ENCODE data around the gene TENT5D.
"Not testable (repeated sequence)": the region's sequence is repeated elsewhere in the genome, so short reads cannot be mapped to it uniquely, and the experiment has no call there.

Gene TENT5D

GRCh38 chrX:80420147-80420546 lies at the start of gene TENT5D:
TENT5D (plus strand) TSS chrX:80420447; CDS start chrX:80442540, 22,093 bp downstream.
- Mint-ChIP-seq H3K36me3 (ENCODE audit: low read depth) (no peaks in the 10 kb centered on the region), H3K9me3 (no peaks in the 10 kb centered on the region), H3K4me1 (ENCODE audit: low read depth) (no peaks in the 10 kb centered on the region), H3K27ac (no peak within 1 kb of the TSS), H3K4me3 (no peak within 1 kb of the TSS), H3K27me3 (no peaks in the 10 kb centered on the region)

DNA sequence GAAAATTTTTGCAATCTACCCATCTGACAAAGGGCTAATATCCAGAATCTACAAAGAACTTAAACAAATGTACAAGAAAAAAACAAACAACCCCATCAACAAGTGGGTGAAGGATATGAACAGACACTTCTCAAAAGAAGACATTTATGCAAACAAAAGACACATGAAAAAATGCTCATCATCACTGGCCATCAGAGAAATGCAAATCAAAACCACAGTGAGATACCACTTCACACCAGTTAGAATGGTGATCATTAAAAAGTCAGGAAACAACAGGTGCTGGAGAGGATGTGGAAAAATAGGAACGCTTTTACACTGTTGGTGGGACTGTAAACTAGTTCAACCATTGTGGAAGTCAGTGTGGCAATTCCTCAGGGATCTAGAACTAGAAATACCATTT lies 34.6 kb upstream of the TENT5D start:
- H3K9me3 Mint-ChIP-seq; H3K4me1 Mint-ChIP-seq (ENCODE audit: low read depth); H3K36me3 Mint-ChIP-seq (ENCODE audit: low read depth); H3K4me3 Mint-ChIP-seq; H3K27me3 Mint-ChIP-seq; H3K27ac Mint-ChIP-seq: not testable (repeated sequence)

DNA sequence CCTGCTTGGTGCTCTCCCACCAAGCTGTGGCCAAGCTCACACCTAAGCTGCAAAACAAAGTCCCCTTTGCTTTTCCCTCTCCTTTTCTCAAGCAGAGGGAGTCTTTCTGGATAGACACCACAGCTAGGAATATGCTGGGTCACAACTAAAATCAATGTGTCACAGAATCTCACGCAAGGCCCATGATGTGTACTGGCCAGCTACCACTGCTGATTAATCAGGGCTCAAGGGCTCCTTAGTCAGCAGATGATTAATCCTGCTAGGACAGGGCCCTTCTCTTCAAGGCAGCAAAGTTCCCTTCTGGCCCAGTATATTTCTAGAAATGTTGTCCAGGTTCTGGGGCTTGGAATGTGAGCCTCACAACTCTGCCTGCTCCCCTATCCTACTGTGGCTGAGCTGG lies 32.0 kb upstream of the TENT5D start:
- Mint-ChIP-seq H3K27me3 (no peaks in the 10 kb centered on the region), H3K4me1 (ENCODE audit: low read depth) (no peaks in the 10 kb centered on the region), H3K27ac (no peak overlapping the region), H3K9me3 (no peaks in the 10 kb centered on the region), H3K36me3 (ENCODE audit: low read depth) (no peaks in the 10 kb centered on the region), H3K4me3 (no peak overlapping the region)

DNA sequence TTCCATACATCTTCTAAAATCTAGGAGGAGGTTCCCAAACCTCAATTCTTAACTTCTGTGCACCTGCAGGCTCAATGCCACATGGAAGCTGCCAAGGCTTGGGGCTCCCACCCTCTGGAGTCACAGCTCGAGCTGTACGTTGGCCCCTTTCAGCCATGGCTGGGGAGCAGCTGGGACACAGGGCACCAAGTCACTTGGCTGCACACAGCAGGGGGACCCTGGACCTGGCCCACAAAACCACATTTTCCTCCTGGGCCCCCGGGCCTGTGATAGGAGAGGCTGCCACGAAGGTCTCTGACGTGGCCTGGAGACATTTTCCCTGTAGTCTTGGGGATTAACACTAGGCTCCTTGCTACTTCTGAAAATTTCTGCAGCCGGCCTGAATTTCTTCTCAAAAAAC lies 8.2 kb upstream of the TENT5D start:
- H3K27me3 Mint-ChIP-seq: no peaks in the 10 kb centered on the region
- H3K27ac Mint-ChIP-seq: no peak overlapping the region
- no peak overlapping the region for H3K4me3 Mint-ChIP-seq
- H3K9me3 Mint-ChIP-seq: no peaks in the 10 kb centered on the region
- H3K36me3 Mint-ChIP-seq (ENCODE audit: low read depth): no peaks in the 10 kb centered on the region
- no peaks in the 10 kb centered on the region for H3K4me1 Mint-ChIP-seq (ENCODE audit: low read depth)

- H3K4me1 Mint-ChIP-seq (ENCODE audit: low read depth): no peaks in the 10 kb centered on the region
- H3K4me3 Mint-ChIP-seq: no peak overlapping the region
- H3K9me3 Mint-ChIP-seq: no peaks in the 10 kb centered on the region
- no peaks in the 10 kb centered on the region for H3K36me3 Mint-ChIP-seq (ENCODE audit: low read depth)
- no peak overlapping the region for H3K27ac Mint-ChIP-seq
- H3K27me3 Mint-ChIP-seq: no peaks in the 10 kb centered on the region
Measured at GRCh38 chrX:80423000-80423399, 2.8 kb downstream of the TENT5D start.

DNA sequence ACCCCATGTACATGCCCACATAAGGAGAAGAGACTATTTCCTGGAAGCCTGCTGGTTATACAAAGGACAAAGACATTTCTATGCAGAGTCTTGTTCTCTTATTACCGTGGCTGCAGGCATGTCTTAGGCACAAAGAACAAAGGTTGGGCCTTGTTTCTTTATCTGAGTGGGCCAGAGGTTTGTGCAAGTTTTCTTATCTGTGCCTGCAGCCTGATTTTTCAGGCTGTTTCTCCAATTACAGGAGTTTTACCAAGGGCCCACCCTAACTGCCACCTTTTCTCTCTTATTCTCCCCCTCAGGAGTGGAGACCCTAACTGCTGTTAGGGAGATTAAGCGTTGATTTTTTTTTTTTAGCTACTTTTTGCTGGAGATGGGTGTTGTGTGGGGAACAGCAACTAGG lies 3.5 kb downstream of the TENT5D start:
- H3K27me3 Mint-ChIP-seq: no peaks in the 10 kb centered on the region
- no peaks in the 10 kb centered on the region for H3K4me1 Mint-ChIP-seq (ENCODE audit: low read depth)
- no peak overlapping the region for H3K27ac Mint-ChIP-seq
- H3K36me3 Mint-ChIP-seq (ENCODE audit: low read depth): no peaks in the 10 kb centered on the region
- no peak overlapping the region for H3K4me3 Mint-ChIP-seq
- no peaks in the 10 kb centered on the region for H3K9me3 Mint-ChIP-seq

- no peaks in the 10 kb centered on the region for H3K36me3 Mint-ChIP-seq (ENCODE audit: low read depth)
- H3K4me3 Mint-ChIP-seq: no peak overlapping the region
- no peaks in the 10 kb centered on the region for H3K27me3 Mint-ChIP-seq
- no peak overlapping the region for H3K27ac Mint-ChIP-seq
- no peaks in the 10 kb centered on the region for H3K4me1 Mint-ChIP-seq (ENCODE audit: low read depth)
- H3K9me3 Mint-ChIP-seq: peaks cover 5% of the 10 kb centered on the region
Measured at GRCh38 chrX:80430826-80431504, 10.7 kb downstream of the TENT5D start.

- H3K27me3 Mint-ChIP-seq: no peaks in the 10 kb centered on the region
- H3K9me3 Mint-ChIP-seq: peaks cover 5% of the 10 kb centered on the region
- H3K4me1 Mint-ChIP-seq (ENCODE audit: low read depth): no peaks in the 10 kb centered on the region
- no peak overlapping the region for H3K27ac Mint-ChIP-seq
- H3K36me3 Mint-ChIP-seq (ENCODE audit: low read depth): no peaks in the 10 kb centered on the region
- no peak overlapping the region for H3K4me3 Mint-ChIP-seq
Measured at GRCh38 chrX:80431505-80431832, 11.2 kb downstream of the TENT5D start.

GRCh38 chrX:80432441-80432840 lies 12.2 kb downstream of the TENT5D start:
- H3K4me3 Mint-ChIP-seq: no peak overlapping the region
- H3K9me3 Mint-ChIP-seq: peaks cover 5% of the 10 kb centered on the region
- no peak overlapping the region for H3K27ac Mint-ChIP-seq
- H3K36me3 Mint-ChIP-seq (ENCODE audit: low read depth): no peaks in the 10 kb centered on the region
- no peaks in the 10 kb centered on the region for H3K27me3 Mint-ChIP-seq
- no peaks in the 10 kb centered on the region for H3K4me1 Mint-ChIP-seq (ENCODE audit: low read depth)

GRCh38 chrX:80432863-80433262 lies 12.6 kb downstream of the TENT5D start:
- Mint-ChIP-seq H3K9me3 (peaks cover 5% of the 10 kb centered on the region), H3K4me3 (no peak overlapping the region), H3K27me3 (no peaks in the 10 kb centered on the region), H3K4me1 (ENCODE audit: low read depth) (no peaks in the 10 kb centered on the region), H3K36me3 (ENCODE audit: low read depth) (no peaks in the 10 kb centered on the region), H3K27ac (no peak overlapping the region)

DNA sequence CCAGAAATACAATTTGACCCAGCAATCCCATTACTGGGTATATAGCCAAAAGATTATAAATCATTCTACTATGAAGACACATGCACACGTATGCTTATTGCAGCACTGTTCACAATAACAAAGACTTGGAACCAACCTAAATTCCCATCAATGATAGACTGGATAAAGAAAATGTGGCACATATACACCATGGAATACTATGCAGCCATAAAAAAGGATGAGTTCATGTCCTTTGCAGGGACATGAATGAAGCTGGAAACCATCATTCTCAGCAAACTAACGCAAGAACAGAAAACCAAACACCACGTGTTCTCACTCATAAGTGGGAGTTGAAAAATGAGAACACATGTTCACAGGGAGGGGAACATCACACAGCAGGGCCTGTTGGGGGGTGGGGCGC lies 47.9 kb downstream of the TENT5D start:
- not testable (repeated sequence) for H3K27ac Mint-ChIP-seq

DNA sequence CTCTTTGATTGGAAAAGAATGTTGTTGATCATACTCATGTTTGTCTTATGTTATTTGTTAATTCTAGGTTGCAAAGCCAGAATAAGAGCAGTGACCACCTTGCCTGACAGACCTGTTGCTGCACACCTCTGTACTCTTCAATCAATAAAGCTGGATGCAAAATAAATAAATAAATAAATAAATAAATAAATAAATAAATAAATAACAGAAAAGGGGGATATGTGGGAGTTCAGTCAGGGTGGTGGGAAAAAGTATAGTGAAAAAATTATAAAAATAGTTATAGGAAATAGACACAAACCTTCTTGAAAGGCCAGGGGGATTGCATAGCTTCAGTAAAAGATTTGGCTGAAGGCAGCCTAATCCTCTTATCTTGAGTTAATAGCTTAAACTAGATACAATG lies 51.3 kb downstream of the TENT5D start:
- Mint-ChIP-seq H3K27ac (no peak overlapping the region), H3K27me3 (no peaks in the 10 kb centered on the region), H3K36me3 (ENCODE audit: low read depth) (no peaks in the 10 kb centered on the region), H3K9me3 (peaks cover 3% of the 10 kb centered on the region), H3K4me1 (ENCODE audit: low read depth) (no peaks in the 10 kb centered on the region), H3K4me3 (no peak overlapping the region)

More for the DNA sequence above, 47.9 kb downstream of the TENT5D start:
- H3K4me3 Mint-ChIP-seq; H3K4me1 Mint-ChIP-seq (ENCODE audit: low read depth); H3K9me3 Mint-ChIP-seq; H3K36me3 Mint-ChIP-seq (ENCODE audit: low read depth); H3K27me3 Mint-ChIP-seq: not testable (repeated sequence)

DNA sequence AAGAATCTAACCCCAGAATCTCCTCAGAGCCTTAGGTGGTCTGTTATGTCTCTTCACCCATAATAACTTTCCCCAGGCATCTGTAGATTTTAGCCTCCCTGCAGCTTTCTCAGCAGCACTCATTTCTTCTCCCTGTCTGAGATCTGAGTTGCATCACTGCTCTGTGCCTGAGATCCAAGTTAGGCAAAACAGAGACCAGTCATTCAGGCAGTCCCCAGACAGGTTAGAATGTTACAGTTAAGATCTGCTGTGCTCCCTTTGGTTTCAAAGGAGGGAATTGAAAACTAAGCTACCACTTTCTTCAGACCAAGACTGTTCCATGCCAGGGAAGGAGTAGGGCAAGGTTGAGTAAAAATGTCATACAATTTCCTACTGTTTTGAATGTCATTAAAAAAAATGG lies 65.3 kb downstream of the TENT5D start:
- Mint-ChIP-seq H3K27me3 (no peaks in the 10 kb centered on the region), H3K4me1 (ENCODE audit: low read depth) (no peaks in the 10 kb centered on the region), H3K27ac (no peak overlapping the region), H3K9me3 (no peaks in the 10 kb centered on the region), H3K36me3 (ENCODE audit: low read depth) (no peaks in the 10 kb centered on the region), H3K4me3 (no peak overlapping the region)

GRCh38 chrX:80486299-80486698 lies 66.1 kb downstream of the TENT5D start:
- Mint-ChIP-seq H3K4me1 (ENCODE audit: low read depth) (no peaks in the 10 kb centered on the region), H3K36me3 (ENCODE audit: low read depth) (no peaks in the 10 kb centered on the region)

GRCh38 chrX:80489166-80489565 lies 68.9 kb downstream of the TENT5D start:
- no peaks in the 10 kb centered on the region for H3K9me3 Mint-ChIP-seq
- H3K4me1 Mint-ChIP-seq (ENCODE audit: low read depth): no peaks in the 10 kb centered on the region
- H3K36me3 Mint-ChIP-seq (ENCODE audit: low read depth): no peaks in the 10 kb centered on the region
- no peak overlapping the region for H3K4me3 Mint-ChIP-seq
- H3K27me3 Mint-ChIP-seq: no peaks in the 10 kb centered on the region
- H3K27ac Mint-ChIP-seq: no peak overlapping the region

More at GRCh38 chrX:80486299-80486698, 66.1 kb downstream of the TENT5D start:
- Mint-ChIP-seq H3K27ac (no peak overlapping the region), H3K27me3 (no peaks in the 10 kb centered on the region), H3K4me3 (no peak overlapping the region), H3K9me3 (no peaks in the 10 kb centered on the region)
